Pancreas (tissue), 10 donors: Measurements from ENCODE around the gene EDN1. TPM values are rescaled to one million over a fixed set of nuclear protein-coding genes. Genes with fewer than 3 reads are reported as not detected.

Experiments
- ATAC-seq, 4 donors: fragments of 200-7000 bp; cut with Tn5 transposase; one replicate each; pipeline versions ENCODE4 v1.8.0 to v1.9.1; 2020; ENCODE audit warnings: mild to moderate bottlenecking in 4 of 4, moderate library complexity in 4 of 4
- DNase-seq, 6 donors: peaks; one replicate each; pipeline ENCODE4 v3.0.0-alpha.2; 2020
- FAIRE-seq: peaks from 2 replicates; lab custom pipeline; 2012; peaks lifted over from hg19 to GRCh38; lab: Jason Lieb, UNC
- H3K27ac ChIP-seq, 4 donors: fragments of 200-600 bp; sonication (generic); 1 replicate in 3 of 4; 2 replicates in 1 of 4; pipeline versions ENCODE4 v1.5.0 to v1.8.0; 2020
- H3K27me3 ChIP-seq, 4 donors: fragments of 200-600 bp; one replicate each; pipeline ENCODE4 v1.8.0; 2021
- H3K36me3 ChIP-seq, 3 donors: fragments of 200-600 bp; sonication (generic) in 1 of 3; one replicate each; pipeline versions ENCODE4 v1.5.0 to v1.8.0; 2020 to 2021
- H3K4me1 ChIP-seq, 3 donors: fragments of 200-600 bp; one replicate each; pipeline ENCODE4 v1.8.0; 2021
- H3K4me3 ChIP-seq, 4 donors: fragments of 200-600 bp; sonication (generic) in 2 of 4; one replicate each; pipeline versions ENCODE4 v1.5.0 to v1.8.0; 2020 to 2021
- H3K9me3 ChIP-seq, 4 donors: fragments of 200-600 bp; one replicate each; pipeline ENCODE4 v1.8.0; 2021
- WGBS, 2 donors: extraction: QIAGEN DNeasy Blood & Tissue Kit; methylation state at CpG; one replicate each; pipeline ENCODE4 v1.1.7; 2013; 5-methylcytosine and 5-hydroxymethylcytosine counted together
- intact Hi-C, 3 donors: fragments of 100-400 bp; cut with DNase I; formaldehyde crosslinking; loops; one replicate each; pipeline versions ENCODE4 v1.11.1 to v1.14.2; 2022
- polyA plus RNA-seq, 2 donors: library from polyadenylated mRNA; stranded (reverse); fragments of 200-250 nt; gene quantifications; one replicate each; pipeline ENCODE4 v1.2.3, GENCODE V29; 2013
- total RNA-seq, 6 donors: library from RNA; stranded (reverse); fragmentation: NEBNext Ultra II Directional in 4 of 6; extraction: Animal tissue kit (Norgen Biotek cat#: 25700) in 4 of 6; gene quantifications; one replicate each; pipeline versions ENCODE4 v1.2.1 to v1.2.4, GENCODE V29; 2021 to 2023
- TF ChIP-seq, protein P1 (sequence below), 4 donors: fragments of 200-600 bp; sonication (generic) in 3 of 4; IDR thresholded peaks; one replicate each; pipeline versions ENCODE4 v1.5.0 to v1.8.0; 2021; ENCODE audit warnings: antibody characterized with exemption in 4 of 4
- donor health status: healthy with polysubstance abuse.
- donor health status: DM: no; HTN: no; CAD: no; lungs with moderate emphysema.
- donor health status: DM: no; HTN: no; CAD: no.
- donor health status: control.
- donor health status: control.
- donor health status: Bipolar disorder and iron deficiency.
- donor health status: DM: yes; HTN: yes; CAD: no.
- donor health status: DM: no; HTN: no; CAD: no.
- donor health status: DM: no; HTN: no; CAD: no.
- donor health status: DM: yes; HTN: yes; CAD: no.

Gene EDN1
- total and polyA plus RNA-seq, 8 donors: 2.4 to 16.0 (median 5.0) TPM

GRCh38 chr6:12339022-12339421 is 48.9 kb downstream of the EDN1 start:
- FAIRE-seq (no peak), DNase-seq (no peak), ATAC-seq (no peak)
- H3K9me3 ChIP-seq: no peaks in the 10 kb centered on the region
- no peaks in the 10 kb centered on the region for H3K27me3 ChIP-seq
- no peak overlapping the region for H3K27ac ChIP-seq
- WGBS, 2 donors: 74 to 89% methylated on average over 3 of the region's 3 CpGs
- intact Hi-C loops: no loop called here
- peaks cover 30 to 53% (median 45%) of the 10 kb centered on the region in 3 donors for H3K4me1 ChIP-seq
- no peaks in the 10 kb centered on the region for H3K36me3 ChIP-seq
- TF ChIP-seq, protein P1, sequence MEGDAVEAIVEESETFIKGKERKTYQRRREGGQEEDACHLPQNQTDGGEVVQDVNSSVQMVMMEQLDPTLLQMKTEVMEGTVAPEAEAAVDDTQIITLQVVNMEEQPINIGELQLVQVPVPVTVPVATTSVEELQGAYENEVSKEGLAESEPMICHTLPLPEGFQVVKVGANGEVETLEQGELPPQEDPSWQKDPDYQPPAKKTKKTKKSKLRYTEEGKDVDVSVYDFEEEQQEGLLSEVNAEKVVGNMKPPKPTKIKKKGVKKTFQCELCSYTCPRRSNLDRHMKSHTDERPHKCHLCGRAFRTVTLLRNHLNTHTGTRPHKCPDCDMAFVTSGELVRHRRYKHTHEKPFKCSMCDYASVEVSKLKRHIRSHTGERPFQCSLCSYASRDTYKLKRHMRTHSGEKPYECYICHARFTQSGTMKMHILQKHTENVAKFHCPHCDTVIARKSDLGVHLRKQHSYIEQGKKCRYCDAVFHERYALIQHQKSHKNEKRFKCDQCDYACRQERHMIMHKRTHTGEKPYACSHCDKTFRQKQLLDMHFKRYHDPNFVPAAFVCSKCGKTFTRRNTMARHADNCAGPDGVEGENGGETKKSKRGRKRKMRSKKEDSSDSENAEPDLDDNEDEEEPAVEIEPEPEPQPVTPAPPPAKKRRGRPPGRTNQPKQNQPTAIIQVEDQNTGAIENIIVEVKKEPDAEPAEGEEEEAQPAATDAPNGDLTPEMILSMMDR (IDR thresholded peaks at IDR 0.05): no peak
- no peak overlapping the region for H3K4me3 ChIP-seq

GRCh38 chr6:12339808-12340487 is 49.8 kb downstream of the EDN1 start:
- no peak for DNase-seq

DNA sequence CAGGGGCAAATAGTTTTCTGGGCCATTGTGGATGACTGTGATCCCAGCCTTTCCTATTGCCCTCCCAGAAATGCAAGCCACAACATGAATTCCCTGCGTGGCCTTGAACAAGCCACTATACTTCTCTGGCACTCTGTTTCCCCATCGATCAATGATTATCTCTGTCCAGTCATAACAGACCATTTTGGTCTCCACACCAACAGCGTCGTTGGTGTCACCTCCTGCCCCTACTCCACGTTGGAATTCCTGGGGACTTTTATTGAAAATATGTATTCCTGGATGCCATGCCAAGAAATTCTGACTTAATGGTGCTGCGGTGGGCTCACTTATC is 50.3 kb downstream of the EDN1 start:
- no peak overlapping the region for H3K4me3 ChIP-seq
- H3K27ac ChIP-seq: peak overlapping the region in 1 of 4 donors; percentile 25
- WGBS, 2 donors: 29 to 33% methylated on average over 6 of the region's 6 CpGs
- no peak for FAIRE-seq
- intact Hi-C loops: no loop called here
- TF ChIP-seq, protein P1 (IDR thresholded peaks at IDR 0.05): no peak
- no peak for DNase-seq
- no peaks in the 10 kb centered on the region for H3K27me3 ChIP-seq
- no peaks in the 10 kb centered on the region for H3K36me3 ChIP-seq
- no peak for ATAC-seq
- H3K4me1 ChIP-seq: peaks cover 28 to 52% (median 51%) of the 10 kb centered on the region in 3 donors
- no peaks in the 10 kb centered on the region for H3K9me3 ChIP-seq

More at GRCh38 chr6:12339808-12340487, 49.8 kb downstream of the EDN1 start:
- H3K36me3 ChIP-seq: no peaks in the 10 kb centered on the region
- no peak overlapping the region for H3K4me3 ChIP-seq
- FAIRE-seq: no peak
- WGBS, 2 donors: 81 to 85% methylated on average over 12 of the region's 12 CpGs
- H3K27ac ChIP-seq: peak overlapping the region in 1 of 4 donors; percentile 25
- H3K4me1 ChIP-seq: peaks cover 28 to 52% (median 52%) of the 10 kb centered on the region in 3 donors
- H3K9me3 ChIP-seq: no peaks in the 10 kb centered on the region
- no peaks in the 10 kb centered on the region for H3K27me3 ChIP-seq
- intact Hi-C loops: no loop called here
- TF ChIP-seq, protein P1 (IDR thresholded peaks at IDR 0.05): no peak
- ATAC-seq: no peak

DNA sequence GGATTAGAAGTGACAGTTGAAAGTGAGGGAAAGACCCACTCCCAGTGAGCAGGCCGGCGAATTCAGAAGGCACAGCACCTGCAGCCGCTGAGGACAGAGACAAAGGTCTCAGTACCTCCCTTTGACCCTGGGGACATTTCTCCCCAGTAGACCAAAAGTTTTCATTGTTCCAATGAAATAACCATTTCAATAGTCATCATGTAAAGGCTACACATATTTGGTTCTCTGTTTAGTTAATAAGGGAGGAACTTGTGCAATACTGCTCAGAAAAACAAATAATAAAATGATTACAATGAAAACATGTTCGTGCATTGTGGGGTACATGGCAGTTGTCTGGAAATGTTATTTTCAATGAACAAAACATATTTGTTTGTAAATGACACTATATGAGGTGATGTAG is 52.5 kb downstream of the EDN1 start:
- no peak for FAIRE-seq
- Histone ChIP-seq H3K36me3 (no peaks in the 10 kb centered on the region), H3K4me1 (peaks cover 20 to 45% (median 42%) of the 10 kb centered on the region in 3 donors), H3K4me3 (no peak overlapping the region), H3K9me3 (no peaks in the 10 kb centered on the region), H3K27ac (peak overlapping the region in 3 of 4 donors; percentile 65 to 87 (median 84)), H3K27me3 (no peaks in the 10 kb centered on the region)
- TF ChIP-seq, protein P1 (IDR thresholded peaks at IDR 0.05): no peak
- DNase-seq: no peak
- WGBS, 2 donors: 72 to 78% methylated on average over 4 of the region's 4 CpGs
- intact Hi-C loops: no loop called here
- no peak for ATAC-seq

DNA sequence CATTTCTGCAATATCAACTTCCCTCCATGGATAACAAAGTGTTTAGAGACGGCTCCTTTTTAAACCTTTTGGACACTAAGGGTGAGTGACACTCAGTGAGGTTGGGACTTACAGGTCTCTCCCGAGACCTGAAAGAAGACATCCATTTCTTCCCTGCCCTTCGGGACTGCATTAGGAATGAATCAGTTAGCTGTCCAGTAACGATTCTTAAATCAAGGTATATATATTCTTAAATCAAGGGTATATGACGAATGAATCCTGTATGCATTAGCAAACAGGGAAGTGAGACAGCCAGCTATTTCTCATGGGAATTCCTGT is 52.9 kb downstream of the EDN1 start:
- FAIRE-seq: no peak
- no peak overlapping the region for H3K4me3 ChIP-seq
- DNase-seq: no peak
- TF ChIP-seq, protein P1 (IDR thresholded peaks at IDR 0.05): no peak
- no peaks in the 10 kb centered on the region for H3K36me3 ChIP-seq
- intact Hi-C loops: no loop called here
- H3K4me1 ChIP-seq: peaks cover 20 to 45% (median 42%) of the 10 kb centered on the region in 3 donors
- H3K9me3 ChIP-seq: no peaks in the 10 kb centered on the region
- H3K27me3 ChIP-seq: no peaks in the 10 kb centered on the region
- no peak for ATAC-seq
- 24 to 26% methylated on average over 5 of the region's 5 CpGs for WGBS, 2 donors
- peak overlapping the region in 3 of 4 donors; percentile 65 to 87 (median 84) for H3K27ac ChIP-seq
